HG03575 (cell line): ENCODE measurements around the gene CACNA2D2.

Experiments used
- ATAC-seq: cut with Tn5 transposase; IDR thresholded peaks from one replicate; pipeline ENCODE4 v1.9.1; 2021; ENCODE audit not compliant: unreplicated experiment, insufficient number of reproducible peaks, low FRiP score; ENCODE audit errors: extremely low read depth

Gene CACNA2D2

GRCh38 chr3:50382722-50383121, 120.7 kb downstream of the CACNA2D2 start:
- no peak for ATAC-seq

DNA sequence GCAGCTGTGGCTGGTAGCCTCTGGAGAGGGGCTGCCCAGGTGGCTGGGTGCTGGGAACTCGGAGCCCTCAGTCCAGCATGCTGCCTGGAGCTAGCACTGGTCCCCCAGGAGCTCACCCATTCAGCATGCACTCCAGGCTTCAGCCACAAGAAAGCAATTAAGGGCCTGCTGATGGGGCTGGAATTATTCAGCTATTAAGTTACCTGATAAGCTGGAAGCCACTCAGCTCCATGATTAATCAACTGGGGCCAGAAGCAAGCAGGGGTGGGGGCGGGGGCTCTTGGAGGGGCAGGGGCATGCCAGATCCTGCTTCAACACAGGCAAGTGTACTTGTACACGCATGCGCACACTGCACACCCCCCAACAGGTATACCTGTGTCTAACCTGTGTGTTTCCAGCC, 122.1 kb downstream of the CACNA2D2 start:
- no peak for ATAC-seq

GRCh38 chr3:50380405-50381085, 122.9 kb downstream of the CACNA2D2 start:
- no peak for ATAC-seq

- no peak for ATAC-seq
These were observed 124.7 kb downstream of the CACNA2D2 start for GRCh38 chr3:50378757-50379156.

GRCh38 chr3:50378024-50378423, 125.4 kb downstream of the CACNA2D2 start:
- no peak for ATAC-seq

DNA sequence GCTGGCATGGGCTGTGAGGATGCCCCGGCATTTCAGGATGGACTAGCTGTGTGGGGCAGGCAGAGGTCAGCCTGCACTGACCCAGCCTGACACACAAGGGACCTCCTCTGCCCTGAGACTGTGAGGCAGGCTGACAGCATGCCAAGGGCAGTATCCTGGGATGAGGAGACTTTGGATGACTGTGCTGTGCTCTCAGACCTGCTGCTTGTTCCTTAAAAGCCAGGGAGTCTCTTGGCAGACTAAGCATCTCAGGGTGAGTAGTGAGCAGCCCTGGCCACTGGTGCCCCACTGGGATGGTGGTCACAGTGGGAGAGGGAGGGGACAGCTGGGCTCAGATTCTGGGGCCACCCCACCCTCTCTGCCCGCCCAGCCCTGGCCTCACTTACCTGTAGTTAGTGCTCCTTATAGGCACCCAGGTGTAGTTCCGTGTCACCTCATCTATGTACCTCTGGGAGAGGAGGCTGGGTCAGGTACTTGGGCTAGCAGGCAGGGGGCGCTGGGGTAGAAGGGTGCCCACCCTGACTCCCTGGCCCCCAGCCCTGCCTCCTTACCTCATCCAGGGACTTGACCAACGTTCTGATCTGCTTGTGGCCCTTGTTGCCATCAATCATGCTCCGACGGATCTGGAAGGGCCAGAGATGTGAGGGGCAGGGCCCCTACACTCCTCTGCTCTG, 128.0 kb downstream of the CACNA2D2 start:
- no peak for ATAC-seq

- ATAC-seq = no peak
These were observed 128.8 kb downstream of the CACNA2D2 start for GRCh38 chr3:50374363-50375257.

- ATAC-seq = no peak
These were observed 130.0 kb downstream of the CACNA2D2 start for GRCh38 chr3:50373146-50374051.

GRCh38 chr3:50372349-50372748, 131.1 kb downstream of the CACNA2D2 start:
- no peak for ATAC-seq

DNA sequence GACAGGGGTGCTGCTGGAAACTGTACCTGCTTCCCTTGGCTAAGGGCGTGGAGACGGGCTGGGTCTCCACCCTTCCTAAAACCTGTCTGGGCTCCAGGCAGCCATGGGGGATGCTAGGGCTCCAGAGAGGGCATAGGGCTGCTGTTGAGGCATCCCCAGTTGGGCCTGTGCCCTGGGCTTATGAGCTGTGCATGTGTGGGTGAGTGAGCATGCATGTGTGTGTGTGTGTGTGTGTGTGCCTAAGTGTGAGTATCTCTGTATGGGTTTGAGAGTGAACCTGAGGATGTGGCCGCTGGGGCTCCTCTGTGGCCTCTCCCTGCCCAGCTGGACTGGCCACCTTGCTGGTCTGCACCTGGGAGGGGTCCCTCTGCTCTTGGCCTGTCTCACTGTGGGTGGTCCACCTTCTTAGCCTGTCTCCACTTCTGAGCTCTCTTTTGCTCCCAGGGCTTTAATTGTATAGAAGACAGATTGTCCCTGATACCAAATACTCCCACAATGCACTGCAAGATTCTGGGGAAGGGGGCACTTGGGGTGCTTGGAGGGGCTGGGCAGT, 132.2 kb downstream of the CACNA2D2 start:
- no peak for ATAC-seq

- no peak for ATAC-seq
These were observed 132.8 kb downstream of the CACNA2D2 start for GRCh38 chr3:50370594-50370993.

DNA sequence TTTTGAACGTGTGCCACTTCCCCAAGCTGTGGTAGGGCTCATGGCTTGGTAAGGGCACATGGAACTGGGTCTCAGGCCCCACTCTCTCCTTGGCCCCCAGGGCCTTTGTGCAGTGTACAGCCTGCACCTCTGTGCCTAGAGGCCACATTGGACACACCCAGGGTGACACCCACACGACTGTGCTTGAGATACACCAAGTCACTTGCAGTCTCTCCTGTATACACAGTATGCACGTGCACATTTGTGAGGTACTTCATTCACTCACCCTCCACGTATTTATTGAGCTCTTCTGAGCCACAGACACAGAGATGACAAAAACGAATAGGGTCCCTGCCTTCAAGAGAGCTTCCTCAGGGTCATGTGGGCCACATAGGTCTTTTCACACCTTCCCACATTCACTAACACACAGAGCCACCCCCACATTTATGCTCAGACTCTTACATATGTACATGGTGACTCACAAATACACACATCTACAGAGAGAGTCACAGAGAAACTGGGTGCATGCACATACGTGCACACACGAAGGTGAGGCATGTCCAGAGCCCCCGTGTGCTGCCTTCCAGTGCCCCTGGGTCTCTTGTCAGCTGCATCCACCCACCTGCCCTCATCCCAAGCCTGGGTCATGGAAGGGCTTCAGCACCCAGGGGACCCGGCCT, 134.3 kb downstream of the CACNA2D2 start:
- no peak for ATAC-seq

DNA sequence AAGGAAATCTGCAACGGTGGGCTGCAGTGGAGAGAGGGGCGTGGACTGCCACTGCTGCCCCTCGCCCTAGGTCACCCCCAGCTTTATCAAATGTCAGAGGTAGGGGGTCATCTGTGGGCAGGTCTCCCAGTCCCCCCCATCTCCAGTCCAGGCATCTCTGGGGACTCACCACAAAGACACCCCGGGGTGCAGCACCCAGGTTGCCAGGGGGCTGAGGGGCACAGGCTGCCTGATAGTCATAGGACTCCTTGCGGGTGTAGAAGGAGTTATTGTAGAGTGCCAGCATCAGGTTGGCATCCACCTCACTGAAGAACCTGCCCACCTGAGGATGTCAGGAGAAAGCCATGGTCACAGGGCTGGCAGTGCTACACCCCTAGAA, 137.6 kb downstream of the CACNA2D2 start:
- ATAC-seq = no peak

- no peak for ATAC-seq
These were observed 138.2 kb downstream of the CACNA2D2 start for GRCh38 chr3:50365080-50365841.

DNA sequence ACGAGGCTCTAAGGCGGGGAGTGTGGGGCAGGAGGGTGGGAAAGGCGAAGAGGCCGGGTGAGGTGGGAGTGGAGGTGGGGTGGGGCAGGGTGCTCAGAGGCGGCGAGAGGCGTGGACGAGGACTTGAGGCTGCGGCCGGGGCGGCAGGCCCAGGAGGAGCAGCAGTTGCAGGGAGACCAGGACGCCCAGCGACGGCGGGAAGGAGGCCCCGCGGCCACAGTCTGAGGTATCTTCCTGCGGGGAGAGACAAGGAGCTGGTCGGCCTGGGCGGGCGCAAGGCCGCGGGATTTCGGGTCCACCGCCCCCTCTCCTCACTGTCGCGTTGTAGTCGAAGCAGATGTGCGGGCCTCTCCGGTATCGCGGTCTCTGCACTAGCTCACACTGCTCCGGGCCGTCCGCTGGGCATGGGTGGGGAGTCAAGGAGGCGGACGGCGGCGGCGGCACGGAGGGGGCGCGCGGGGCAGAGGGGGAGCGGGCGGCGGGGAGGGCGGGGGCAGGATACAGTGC, 138.8 kb downstream of the CACNA2D2 start:
- no peak for ATAC-seq

- no peak for ATAC-seq
These were observed 143.7 kb downstream of the CACNA2D2 start for GRCh38 chr3:50359760-50360110.
